Lung (tissue), 12 donors: Measurements from ENCODE around the gene FAT1. TPM values are rescaled to one million over a fixed set of nuclear protein-coding genes. Genes with fewer than 3 reads are reported as not detected.

Source experiments
- ATAC-seq: fragments of 200-7000 bp; cut with Tn5 transposase; one replicate; pipeline ENCODE4 v1.9.1; 2020; ENCODE audit warnings: moderate number of reproducible peaks; ENCODE audit not compliant: insufficient read depth, low FRiP score
- DNase-seq, 3 donors: peaks; one replicate each; pipeline ENCODE4 v3.0.0-alpha.2; 2013 to 2017
- H3K27ac ChIP-seq, 2 donors: one replicate each; pipeline ENCODE4 v1.5.1; 2013; ENCODE audit warnings: mild to moderate bottlenecking in 2 of 2, moderate library complexity in 2 of 2, control low read depth in 1 of 2, inconsistent platforms in 1 of 2, low read depth in 1 of 2, low read length in 1 of 2
- H3K27me3 ChIP-seq, 3 donors: one replicate each; pipeline ENCODE4 v1.5.1; 2013; ENCODE audit warnings: low read length in 2 of 3; ENCODE audit not compliant: control insufficient read depth in 3 of 3, insufficient read depth in 3 of 3
- H3K36me3 ChIP-seq, 4 donors: one replicate each; pipeline ENCODE4 v1.5.1; 2013; ENCODE audit warnings: low read length in 4 of 4, mild to moderate bottlenecking in 1 of 4, moderate library complexity in 1 of 4; ENCODE audit not compliant: control insufficient read depth in 4 of 4, insufficient read depth in 4 of 4
- H3K4me1 ChIP-seq, 5 donors: one replicate each; pipeline ENCODE4 v1.5.1; 2013; ENCODE audit warnings: low read length in 5 of 5, mild to moderate bottlenecking in 2 of 5, moderate library complexity in 1 of 5; ENCODE audit not compliant: control insufficient read depth in 5 of 5, insufficient read depth in 5 of 5
- H3K4me3 ChIP-seq: one replicate; pipeline ENCODE4 v1.5.1; 2013; ENCODE audit warnings: mild to moderate bottlenecking, control low read depth, moderate library complexity
- H3K9ac ChIP-seq, 2 donors: one replicate each; pipeline ENCODE4 v1.5.1; 2013; ENCODE audit warnings: low read length in 2 of 2, control low read depth in 1 of 2; ENCODE audit not compliant: insufficient read depth in 1 of 2
- H3K9me3 ChIP-seq, 4 donors: one replicate each; pipeline ENCODE4 v1.5.1; 2013; ENCODE audit warnings: low read length in 3 of 4, mild to moderate bottlenecking in 1 of 4, moderate library complexity in 1 of 4; ENCODE audit not compliant: control insufficient read depth in 4 of 4, insufficient read depth in 3 of 4
- CTCF ChIP-seq: IDR thresholded peaks from 2 replicates; pipeline ENCODE4 v1.5.1; 2012; ENCODE audit warnings: mild to moderate bottlenecking; ENCODE audit errors: control extremely low read depth, extremely low read depth
- WGBS, 2 donors: extraction: QIAGEN DNeasy Blood & Tissue Kit; methylation state at CpG; one replicate each; pipeline ENCODE4 v1.1.7; 2013; 5-methylcytosine and 5-hydroxymethylcytosine counted together
- polyA plus RNA-seq, 2 donors: library from polyadenylated mRNA; stranded (reverse); fragments of 200-250 nt; gene quantifications; one replicate each; pipeline ENCODE4 v1.2.1, GENCODE V29; 2013
- total RNA-seq, 2 donors: library from RNA; depleted of rRNA in 1 of 2; stranded (reverse); fragments of >200 nt in 1 of 2; gene quantifications; one replicate each; pipeline ENCODE4 v1.2.1, GENCODE V29; 2014 to 2021
- donor health status: control.
- donor health status: control.
- donor health status: Bipolar disorder and iron deficiency.
- donor health status: healthy.
- donor health status: DM: yes; HTN: yes; CAD: no.

FAT1 gene
- total and polyA plus RNA-seq, 4 donors = 19.4 to 318 (median 72.3) TPM

GRCh38 chr4:186724864-186725468 is 1.3 kb upstream of the FAT1 start:
- Histone ChIP-seq H3K4me3 (peak overlapping the region; percentile 84), H3K36me3 (no peaks in the 10 kb centered on the region), H3K9ac (peak overlapping the region; percentile 72 to 80), H3K27me3 (no peaks in the 10 kb centered on the region), H3K27ac (peak overlapping the region; percentile 94 to 96), H3K9me3 (peaks cover 0 to 3% (median under 1%) of the 10 kb centered on the region in 4 donors), H3K4me1 (peaks cover 0 to 23% (median 3%) of the 10 kb centered on the region in 5 donors)
- 3% methylated on average over 19 of the region's 19 CpGs for WGBS, 2 donors
- peak; percentile 27 to 70 (median 62) for DNase-seq
- no peak for TF ChIP-seq CTCF
- ATAC-seq = no peak

- H3K9me3 ChIP-seq = peaks cover 0 to 5% (median 2%) of the 10 kb centered on the region in 4 donors
- WGBS, 2 donors = 1% methylated on average over 59 to 62 of the region's 62 CpGs
- DNase-seq (peak; percentile 67 to 85 (median 83)), ATAC-seq (peak; percentile 32)
- H3K36me3 ChIP-seq = peaks cover 0 to 4% (median 0%) of the 10 kb centered on the region in 4 donors
- peaks cover 0 to 23% (median 3%) of the 10 kb centered on the region in 5 donors for H3K4me1 ChIP-seq
- H3K9ac ChIP-seq = peak overlapping the region; percentile 72 to 80
- no peak for TF ChIP-seq CTCF
- H3K27me3 ChIP-seq = no peaks in the 10 kb centered on the region
- peak overlapping the region; percentile 94 to 96 for H3K27ac ChIP-seq
- H3K4me3 ChIP-seq = peak overlapping the region; percentile 84
Observed at GRCh38 chr4:186724058-186724863, 605 bp upstream of the FAT1 start.

GRCh38 chr4:186722796-186723291 is 812 bp downstream of the FAT1 start:
- Histone ChIP-seq H3K27me3 (no peaks in the 10 kb centered on the region), H3K4me3 (peak overlapping the region; percentile 84), H3K27ac (peak overlapping the region; percentile 80 to 94), H3K9me3 (peaks cover 0 to 9% (median 3%) of the 10 kb centered on the region in 4 donors), H3K4me1 (peaks cover 0 to 15% (median 3%) of the 10 kb centered on the region in 5 donors), H3K9ac (peak overlapping the region in 1 of 2 donors; percentile 52), H3K36me3 (peaks cover 0 to 7% (median 0%) of the 10 kb centered on the region in 4 donors)
- WGBS, 2 donors = 3 to 5% methylated on average over 14 to 16 of the region's 16 CpGs
- DNase-seq (peak in 1 of 3 donors; percentile 67), ATAC-seq (no peak)
- TF ChIP-seq CTCF = no peak
